OCI-LY3 (cell line): ENCODE measurements around the gene KCNG4.

Source experiments
- H2AFZ ChIP-seq: fragments of 200-600, 300-600 bp; shearing (Covaris generic); 2 replicates; pipeline ENCODE4 v1.6.0; 2014; ENCODE audit warnings: antibody characterized with exemption, low read depth, low read length
- H3K27ac ChIP-seq: fragments of 200-600, 300-600 bp; sonication (generic); 2 replicates; pipeline ENCODE4 v1.5.1; 2014; ENCODE audit warnings: mild to moderate bottlenecking, low read length, moderate library complexity, mixed read lengths
- H3K27me3 ChIP-seq: fragments of 200-600, 300-600 bp; sonication (generic); 2 replicates; pipeline ENCODE4 v1.6.1; 2014; ENCODE audit warnings: low read depth, low read length, mixed read lengths
- H3K36me3 ChIP-seq: fragments of 200-600, 300-600 bp; sonication (generic); replicated peaks from 2 replicates; pipeline ENCODE3; 2014; ENCODE audit warnings: low read depth, low read length, mixed read lengths
- H3K4me1 ChIP-seq: fragments of 300-600, 200-600 bp; sonication (generic); 2 replicates; pipeline ENCODE4 v1.6.1; 2014; ENCODE audit warnings: low read length, mixed read lengths
- H3K4me2 ChIP-seq: fragments of 200-600, 300-600 bp; sonication (generic); 2 replicates; pipeline ENCODE4 v1.6.1; 2014; ENCODE audit warnings: low read length, mixed read lengths
- H3K4me3 ChIP-seq: fragments of 300-600, 200-600 bp; sonication (generic); 2 replicates; pipeline ENCODE4 v1.5.1; 2014; ENCODE audit warnings: antibody characterized with exemption, mild to moderate bottlenecking, low read length, moderate library complexity
- H3K79me2 ChIP-seq: fragments of 300-600, 200-600 bp; shearing (Covaris generic); 2 replicates; pipeline ENCODE4 v1.6.1; 2014; ENCODE audit warnings: mild to moderate bottlenecking, low read length, mixed read lengths
- H3K9ac ChIP-seq: fragments of 300-600, 200-600 bp; shearing (Covaris generic); 2 replicates; pipeline ENCODE4 v1.6.0; 2014; ENCODE audit warnings: mild to moderate bottlenecking, low read length, moderate library complexity
- H3K9me3 ChIP-seq: fragments of 200-600, 300-600 bp; shearing (Covaris generic); 2 replicates; pipeline ENCODE4 v1.6.1; 2014; ENCODE audit warnings: low read length, mixed read lengths; ENCODE audit not compliant: insufficient read depth
- H4K20me1 ChIP-seq: fragments of 200-600, 300-600 bp; sonication (generic); 2 replicates; pipeline ENCODE4 v1.6.1; 2016; ENCODE audit warnings: low read length, mixed read lengths; ENCODE audit not compliant: insufficient read depth
- EZH2phosphoT487 ChIP-seq: fragments of 200-600 bp; shearing (Covaris generic); IDR thresholded peaks from 2 replicates; pipeline ENCODE4 v1.6.1; 2018; ENCODE audit warnings: antibody characterized with exemption, mixed run types, low read depth
- TF ChIP-seq, protein P1 (sequence below): fragments of 200-600, 300-600 bp; sonication (generic); IDR thresholded peaks from 2 replicates; pipeline ENCODE4 v1.5.1; 2014; ENCODE audit warnings: antibody characterized with exemption, low read length, low read depth

KCNG4 gene

DNA sequence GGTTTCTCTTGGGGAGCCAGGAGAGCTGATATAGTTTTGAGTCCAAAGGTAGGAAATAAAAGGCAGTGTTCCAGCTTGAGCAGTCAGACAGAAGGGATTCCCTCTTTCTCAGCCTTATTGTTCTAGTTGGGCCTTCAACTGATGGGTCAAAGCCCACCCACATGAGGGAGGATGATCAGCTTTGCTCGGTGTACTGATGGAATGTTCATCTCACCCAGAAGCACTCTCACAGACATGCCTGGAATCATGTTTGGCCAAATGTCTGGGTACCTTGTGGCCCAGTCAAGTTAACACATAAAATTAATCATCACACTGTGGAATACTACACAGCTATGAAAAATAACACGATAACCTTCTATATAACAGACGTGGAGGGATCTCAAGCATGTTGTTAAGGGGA is 23.1 kb upstream of the KCNG4 start:
- Histone ChIP-seq H4K20me1 (no peaks in the 10 kb centered on the region), H3K4me3 (no peak overlapping the region), H3K9me3 (no peaks in the 10 kb centered on the region), H3K36me3 (no peaks in the 10 kb centered on the region), H3K79me2 (no peaks in the 10 kb centered on the region), H2AFZ (no peak overlapping the region), H3K9ac (no peak overlapping the region), H3K4me1 (no peaks in the 10 kb centered on the region), H3K27me3 (peaks cover 1% of the 10 kb centered on the region; the same call in 1 of the 2 replicates), H3K4me2 (no peak overlapping the region), H3K27ac (no peak overlapping the region)
- TF ChIP-seq EZH2phosphoT487, result no peak
- TF ChIP-seq, protein P1, sequence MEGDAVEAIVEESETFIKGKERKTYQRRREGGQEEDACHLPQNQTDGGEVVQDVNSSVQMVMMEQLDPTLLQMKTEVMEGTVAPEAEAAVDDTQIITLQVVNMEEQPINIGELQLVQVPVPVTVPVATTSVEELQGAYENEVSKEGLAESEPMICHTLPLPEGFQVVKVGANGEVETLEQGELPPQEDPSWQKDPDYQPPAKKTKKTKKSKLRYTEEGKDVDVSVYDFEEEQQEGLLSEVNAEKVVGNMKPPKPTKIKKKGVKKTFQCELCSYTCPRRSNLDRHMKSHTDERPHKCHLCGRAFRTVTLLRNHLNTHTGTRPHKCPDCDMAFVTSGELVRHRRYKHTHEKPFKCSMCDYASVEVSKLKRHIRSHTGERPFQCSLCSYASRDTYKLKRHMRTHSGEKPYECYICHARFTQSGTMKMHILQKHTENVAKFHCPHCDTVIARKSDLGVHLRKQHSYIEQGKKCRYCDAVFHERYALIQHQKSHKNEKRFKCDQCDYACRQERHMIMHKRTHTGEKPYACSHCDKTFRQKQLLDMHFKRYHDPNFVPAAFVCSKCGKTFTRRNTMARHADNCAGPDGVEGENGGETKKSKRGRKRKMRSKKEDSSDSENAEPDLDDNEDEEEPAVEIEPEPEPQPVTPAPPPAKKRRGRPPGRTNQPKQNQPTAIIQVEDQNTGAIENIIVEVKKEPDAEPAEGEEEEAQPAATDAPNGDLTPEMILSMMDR, result no peak

DNA sequence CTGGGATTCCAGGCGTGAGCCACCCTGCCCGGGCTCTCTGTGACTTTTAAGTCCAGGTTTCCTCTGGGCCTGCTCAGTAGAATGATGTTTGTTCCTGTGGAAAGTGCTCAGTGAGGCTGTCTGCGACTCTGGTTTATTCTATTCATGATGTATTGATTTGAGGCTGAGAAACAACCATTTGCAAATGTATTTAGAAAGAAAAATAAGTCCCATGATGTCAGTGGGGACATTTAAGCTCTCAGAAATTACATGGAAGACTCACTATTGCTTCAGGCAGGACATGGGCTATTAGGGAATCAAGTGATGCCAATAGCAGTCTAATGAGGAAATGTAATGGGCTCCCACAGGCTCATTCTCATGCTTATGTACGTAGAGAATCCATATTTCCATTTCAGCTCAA is 22.2 kb upstream of the KCNG4 start:
- no peaks in the 10 kb centered on the region for H3K9me3 ChIP-seq
- H3K4me1 ChIP-seq, result no peaks in the 10 kb centered on the region
- TF ChIP-seq, protein P1, result no peak
- no peaks in the 10 kb centered on the region for H3K79me2 ChIP-seq
- H2AFZ ChIP-seq, result no peak overlapping the region
- no peak overlapping the region for H3K9ac ChIP-seq
- no peak overlapping the region for H3K27ac ChIP-seq
- no peaks in the 10 kb centered on the region; the same call in 1 of the 2 replicates for H3K27me3 ChIP-seq
- no peaks in the 10 kb centered on the region for H3K36me3 ChIP-seq
- H4K20me1 ChIP-seq, result no peaks in the 10 kb centered on the region
- no peak overlapping the region for H3K4me3 ChIP-seq
- no peak overlapping the region for H3K4me2 ChIP-seq

DNA sequence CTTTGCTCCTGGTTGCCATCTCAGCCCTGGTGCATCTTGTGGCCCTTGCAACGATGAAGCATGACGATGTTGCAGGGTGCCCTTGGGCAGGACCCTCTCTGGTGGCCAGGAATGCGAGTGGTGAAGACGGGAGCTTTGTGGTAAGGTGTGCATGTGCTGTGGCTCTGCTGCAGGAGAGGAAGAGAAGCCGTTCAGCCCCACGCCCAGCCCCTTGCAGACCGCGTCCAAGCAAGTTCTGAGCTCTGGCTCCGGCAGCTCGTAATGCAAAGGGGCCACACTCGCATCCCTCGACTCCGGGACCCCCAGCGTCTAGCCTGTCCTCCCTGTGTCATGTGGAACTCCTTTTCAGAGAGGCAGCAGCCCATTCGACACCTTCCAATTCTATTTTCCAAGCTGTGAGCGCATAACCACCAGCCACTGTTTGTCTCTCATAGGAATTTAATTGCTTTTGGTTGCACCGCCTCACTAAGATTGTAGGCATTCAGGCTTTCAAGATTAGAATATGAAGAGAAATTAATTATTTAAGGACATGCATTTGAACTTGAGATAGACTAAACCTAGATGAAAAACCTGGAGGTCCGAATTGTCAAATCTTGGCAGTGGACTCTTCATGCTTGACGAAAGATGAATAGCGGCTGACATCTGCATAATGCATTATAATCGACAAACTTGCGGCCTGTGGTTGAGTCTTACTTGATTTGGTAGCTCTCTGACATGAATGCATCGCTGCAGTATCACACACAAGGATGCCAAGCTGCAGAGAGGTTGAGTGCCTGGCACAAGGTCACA is 21.1 kb upstream of the KCNG4 start:
- Histone ChIP-seq H3K27ac (no peak overlapping the region), H4K20me1 (no peaks in the 10 kb centered on the region), H3K9me3 (no peaks in the 10 kb centered on the region), H3K4me1 (no peaks in the 10 kb centered on the region), H3K4me3 (no peak overlapping the region), H2AFZ (no peak overlapping the region), H3K27me3 (no peaks in the 10 kb centered on the region; the same call in 1 of the 2 replicates), H3K4me2 (no peak overlapping the region), H3K79me2 (no peaks in the 10 kb centered on the region), H3K36me3 (no peaks in the 10 kb centered on the region), H3K9ac (no peak overlapping the region)
- TF ChIP-seq, protein P1, result no peak
- TF ChIP-seq EZH2phosphoT487, result no peak

DNA sequence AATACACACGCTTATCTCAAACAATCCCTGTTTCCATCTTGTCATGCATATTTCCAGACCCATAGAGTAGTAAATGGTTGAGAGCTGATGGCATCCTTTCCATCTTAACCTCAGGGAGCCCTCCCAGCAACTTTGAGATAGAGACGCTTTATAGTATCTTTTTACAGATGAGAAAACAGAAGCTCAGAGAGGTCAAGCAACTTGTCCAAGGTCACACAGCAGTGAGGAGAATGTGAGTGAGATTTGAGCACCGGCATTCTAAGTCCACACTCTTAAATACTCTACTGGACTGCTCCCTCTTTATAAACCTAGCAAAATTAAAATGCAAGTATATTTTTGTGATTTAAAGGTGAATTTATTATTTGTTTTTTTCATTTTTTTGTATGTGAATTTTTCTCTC is 19.9 kb upstream of the KCNG4 start:
- Histone ChIP-seq H4K20me1 (no peaks in the 10 kb centered on the region), H3K79me2 (no peaks in the 10 kb centered on the region), H3K9me3 (no peaks in the 10 kb centered on the region), H3K9ac (no peak overlapping the region), H3K27ac (no peak overlapping the region), H3K4me2 (no peak overlapping the region), H2AFZ (no peak overlapping the region), H3K36me3 (no peaks in the 10 kb centered on the region), H3K4me1 (no peaks in the 10 kb centered on the region), H3K4me3 (no peak overlapping the region), H3K27me3 (peaks cover 8% of the 10 kb centered on the region)
- no peak for TF ChIP-seq EZH2phosphoT487
- TF ChIP-seq, protein P1, result no peak
